ENCODE data around the gene EMILIN3.

DNA sequence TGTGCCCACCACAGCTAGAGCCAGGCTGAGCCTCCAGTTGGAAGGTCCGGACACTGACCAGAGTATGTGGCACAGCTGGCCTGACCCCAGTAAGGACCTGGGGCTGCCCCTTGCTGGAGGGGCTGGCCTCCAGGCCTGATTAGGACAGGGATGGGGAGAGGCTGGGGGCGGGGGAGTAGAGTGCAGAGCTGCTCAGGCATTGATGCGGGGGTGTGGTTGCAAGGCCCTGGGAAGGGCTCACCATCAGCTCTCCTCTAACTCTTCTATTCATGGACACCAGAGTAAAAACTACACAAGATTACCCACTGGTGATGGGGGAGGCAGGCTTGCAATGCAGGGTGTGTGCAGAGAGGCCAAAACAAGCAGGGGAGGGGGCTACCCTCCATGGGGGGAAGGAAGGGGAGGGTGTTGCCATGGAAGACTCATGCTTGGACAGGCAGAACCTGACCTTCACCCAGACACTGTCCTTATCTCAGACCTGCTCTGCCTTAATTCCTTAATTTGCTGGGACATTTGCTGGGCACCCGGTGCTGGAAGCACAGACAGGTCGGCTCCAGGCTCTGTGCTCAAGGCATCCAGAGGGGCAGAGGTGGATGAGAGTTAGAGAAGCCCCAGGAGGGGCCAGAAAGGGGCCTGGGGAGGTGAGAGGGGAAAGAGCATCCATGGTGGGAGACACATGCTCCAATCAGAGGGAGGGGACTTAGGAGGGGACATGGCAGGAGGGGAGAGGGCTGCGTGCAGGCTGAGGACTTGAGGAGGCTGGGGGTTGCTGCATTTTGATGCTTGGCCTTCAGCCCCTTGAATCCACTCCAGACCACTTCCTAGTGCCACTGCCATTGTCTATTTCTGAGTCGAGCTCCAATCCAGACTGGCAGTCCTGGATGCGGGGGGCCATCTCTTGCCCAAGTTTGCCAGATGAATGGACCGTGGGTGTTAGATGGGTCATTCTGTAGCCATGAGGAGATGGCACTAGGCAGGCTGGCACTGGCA, 7.6 kb upstream of the EMILIN3 start:
- TF ChIP-seq CTCF (IDR thresholded peaks at IDR 0.05; ENCODE audit: insufficient read depth, low read length) (no peak), REST (IDR thresholded peaks at IDR 0.05; ENCODE audit: insufficient replicate concordance, low read depth) (no peak), POLR2AphosphoS5 (IDR thresholded peaks at IDR 0.05; ENCODE audit: low read depth) (no peak), SPI1 (IDR thresholded peaks at IDR 0.05; ENCODE audit: borderline replicate concordance, low read depth) (no peak), GABPA (IDR thresholded peaks at IDR 0.05; ENCODE audit: low read depth) (no peak)
